Activated gamma-delta T cell (primary cell): Measurements from ENCODE around the gene SKP2.

Experiments used
- DNase-seq: peaks from one replicate; lab custom pipeline; 2025; lab: John Stamatoyannopoulos, UW

SKP2 gene

DNA sequence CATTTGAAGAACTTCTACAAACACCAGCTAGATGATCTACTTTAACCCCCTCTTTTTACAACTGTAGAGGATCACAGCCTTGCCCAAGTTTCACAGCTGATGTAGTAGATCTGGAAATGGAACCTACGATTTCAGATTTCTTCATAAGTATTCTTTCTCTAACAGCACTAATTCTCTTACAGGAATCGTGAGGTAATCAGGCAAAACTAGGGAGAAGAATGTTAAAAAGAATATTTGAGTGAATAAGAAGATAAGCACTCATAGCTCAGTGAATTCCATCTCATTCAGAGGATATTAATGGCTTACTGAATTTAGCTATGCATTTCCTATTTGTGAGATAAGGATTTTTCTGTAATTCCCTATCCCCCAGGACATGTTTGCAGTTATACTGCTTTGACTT lies 47.7 kb downstream of the SKP2 start:
- no peak for DNase-seq

DNA sequence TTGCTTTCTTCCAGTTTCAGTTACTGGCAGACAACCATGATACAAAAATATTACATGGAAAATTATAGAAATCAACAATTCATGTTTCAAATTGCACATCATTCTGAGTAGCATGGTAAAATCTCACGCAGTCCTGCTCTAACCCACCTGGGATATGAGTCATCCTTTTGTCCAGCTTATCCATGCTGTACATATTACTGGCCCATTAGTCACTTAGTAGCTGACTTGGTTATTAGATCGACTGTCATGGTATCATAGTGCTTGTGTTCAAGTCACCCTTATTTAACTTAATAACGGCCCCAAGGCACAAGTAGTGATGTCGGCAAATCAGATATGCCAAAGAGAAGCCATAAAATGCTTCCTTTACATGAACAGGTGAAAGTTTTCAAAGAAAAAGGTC lies 48.6 kb downstream of the SKP2 start:
- DNase-seq, result no peak

DNA sequence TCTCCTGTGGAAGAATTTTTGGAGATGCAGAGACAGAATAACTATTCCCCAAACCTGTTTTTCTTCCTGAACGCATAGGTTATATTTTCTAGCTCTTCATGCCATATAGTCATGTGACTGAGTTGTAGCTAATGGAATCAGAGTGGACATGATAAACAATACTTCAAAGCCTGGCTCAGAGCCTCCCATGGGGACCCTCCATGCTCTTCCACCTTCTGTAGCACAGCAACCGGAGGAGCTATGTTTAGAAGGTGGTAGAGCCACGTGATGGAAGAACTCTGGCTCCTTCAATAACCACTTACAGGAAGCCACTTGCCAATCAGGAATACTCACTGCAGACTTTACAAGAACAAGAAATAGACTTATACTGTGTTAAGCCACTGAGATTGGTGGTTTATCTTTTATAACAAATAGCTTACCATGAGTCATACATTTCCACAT lies 50.6 kb downstream of the SKP2 start:
- DNase-seq, result no peak

DNA sequence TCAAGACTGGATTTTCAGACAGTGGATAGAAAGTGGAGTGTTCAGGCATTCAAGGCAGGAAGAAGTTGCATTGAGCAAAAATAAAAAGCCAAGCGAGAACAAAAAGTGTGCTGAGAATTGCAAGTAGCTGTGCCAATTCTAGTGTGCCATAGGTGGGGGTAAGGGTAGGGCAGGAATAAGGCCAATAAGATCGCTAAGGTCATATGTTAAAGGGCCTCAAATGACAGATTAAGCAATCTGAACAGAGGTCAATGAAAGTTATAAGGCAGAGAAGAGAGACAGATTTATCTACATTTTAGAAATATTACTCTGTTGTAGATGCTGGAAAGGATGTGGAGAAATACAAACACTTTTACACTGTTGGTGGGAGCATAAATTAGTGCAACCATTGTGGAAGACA lies 53.4 kb downstream of the SKP2 start:
- DNase-seq, result no peak

DNA sequence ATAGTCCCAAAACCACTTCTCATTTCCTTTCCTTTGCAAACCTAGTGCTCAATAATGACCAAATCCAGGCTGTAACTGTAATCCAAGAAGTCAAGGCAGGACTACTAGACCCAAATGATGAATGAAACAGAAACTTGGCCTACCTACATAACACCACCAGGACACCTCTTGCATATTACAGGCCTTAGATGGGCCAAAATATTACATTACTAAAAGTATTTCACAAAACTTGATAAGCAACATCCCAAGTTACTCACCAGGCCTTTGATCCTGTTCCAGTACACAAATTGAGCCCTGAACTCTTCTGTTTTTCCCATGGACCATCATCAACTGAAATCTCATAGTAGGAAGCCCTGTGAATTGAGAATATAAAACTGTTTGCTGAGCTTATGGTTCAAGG lies 55.0 kb downstream of the SKP2 start:
- DNase-seq, result no peak

DNA sequence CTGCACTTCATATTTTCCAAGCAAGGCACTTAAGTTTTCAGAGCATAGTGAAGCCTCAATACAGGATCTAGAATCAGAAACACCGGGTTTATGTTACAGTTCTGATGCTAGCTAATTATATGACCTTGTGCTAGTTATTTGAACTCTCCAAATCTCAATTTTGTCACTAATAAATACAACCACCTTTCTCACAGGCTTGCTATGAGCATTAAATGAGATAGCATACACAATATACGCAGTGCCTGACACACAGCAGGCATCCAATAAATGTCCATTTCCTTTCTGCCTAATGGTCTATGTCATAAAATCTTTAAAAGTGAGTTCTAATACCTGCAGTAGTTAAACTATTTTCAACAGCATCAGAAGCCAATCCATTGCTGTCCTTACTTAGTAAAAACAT lies 56.9 kb downstream of the SKP2 start:
- no peak for DNase-seq

DNA sequence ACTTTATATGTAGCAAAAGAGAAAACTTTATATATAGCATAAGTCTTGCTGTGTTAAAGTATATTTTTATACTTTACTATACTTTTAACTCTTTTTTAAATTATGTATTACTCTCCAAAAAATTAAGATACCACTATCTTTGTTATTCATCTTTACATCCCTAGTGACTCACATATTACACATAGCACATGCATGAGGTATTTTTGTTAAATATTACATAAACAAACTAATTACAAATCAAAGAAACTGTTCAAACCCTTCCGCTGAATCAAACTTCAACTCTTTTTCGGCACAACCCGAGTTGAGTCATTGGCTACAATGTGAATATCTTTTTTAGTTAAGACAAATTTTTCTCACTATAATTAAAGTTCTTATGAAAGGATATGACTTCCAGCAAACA lies 57.8 kb downstream of the SKP2 start:
- no peak for DNase-seq

DNA sequence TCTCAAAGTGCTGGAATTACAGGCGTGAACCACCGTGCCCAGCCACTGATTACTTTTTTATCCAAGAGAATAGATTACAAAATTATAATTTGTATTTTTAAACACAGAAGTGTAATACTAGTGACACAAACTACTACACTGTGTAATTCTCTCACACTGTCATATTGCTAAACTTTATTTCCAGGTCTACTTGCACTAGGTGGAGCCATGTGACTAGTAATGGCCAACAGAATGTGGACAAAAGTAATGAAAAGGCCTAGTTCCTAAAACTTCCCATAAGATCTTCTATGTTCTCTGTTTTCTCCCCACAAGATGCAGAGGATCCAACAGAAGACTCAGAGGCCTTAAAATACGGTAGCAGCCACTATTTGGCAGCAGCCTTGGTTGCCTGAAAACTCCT lies 62.5 kb downstream of the SKP2 start:
- DNase-seq, result no peak

DNA sequence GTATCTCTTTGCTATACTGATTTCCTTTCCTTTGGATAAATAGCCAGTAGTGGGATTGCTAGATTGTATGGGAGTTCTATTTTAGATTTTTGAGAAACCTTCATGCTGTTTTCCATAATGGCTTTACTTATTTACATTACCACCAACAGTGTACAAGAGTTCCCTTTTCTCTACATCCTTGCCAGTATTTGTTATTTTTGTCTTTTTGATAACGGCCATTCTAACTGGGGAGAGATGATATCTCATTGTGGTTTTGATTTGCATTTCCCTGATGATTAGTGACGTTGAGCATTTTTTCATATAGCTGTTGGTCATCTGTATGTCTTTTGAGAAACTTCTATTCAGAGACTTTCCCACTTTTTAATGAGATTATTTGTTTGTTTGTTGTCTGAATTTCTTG lies 64.0 kb downstream of the SKP2 start:
- DNase-seq, result no peak

DNA sequence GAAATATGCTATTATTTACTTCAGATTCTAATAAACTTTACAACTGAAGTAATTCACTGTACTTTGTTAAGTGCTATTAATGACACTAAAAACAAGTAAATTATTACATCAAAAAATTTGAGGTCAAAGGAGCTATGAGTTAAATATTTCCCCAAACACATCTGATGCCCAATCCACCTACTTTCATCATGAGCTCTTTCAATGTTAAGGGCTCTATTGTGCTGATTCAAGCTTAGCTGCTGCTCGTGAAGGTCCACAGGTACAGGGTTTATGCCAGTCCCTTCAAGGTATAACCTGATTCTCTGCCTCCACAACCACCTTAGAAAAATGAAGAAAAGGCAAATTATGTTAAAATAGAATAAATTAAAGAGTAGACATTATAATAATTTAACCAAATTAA lies 65.7 kb downstream of the SKP2 start:
- DNase-seq, result no peak

DNA sequence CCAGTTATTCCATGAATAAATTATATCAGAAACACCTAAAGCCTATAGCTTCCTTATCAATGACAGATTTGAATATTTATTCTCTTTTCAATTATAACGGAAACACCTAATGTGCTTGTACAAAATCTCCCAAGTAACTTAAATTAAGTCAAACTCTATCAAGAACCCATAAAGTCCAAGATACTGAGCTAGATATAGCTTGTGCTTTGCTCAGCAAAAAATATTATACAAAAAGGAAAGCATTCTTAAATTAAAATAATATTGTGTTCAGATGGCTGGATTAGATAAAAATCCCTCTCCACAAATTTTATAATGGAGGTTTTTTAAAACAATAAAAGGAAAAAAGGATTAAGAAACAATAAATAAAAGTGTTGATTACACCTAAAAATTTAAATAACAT lies 66.1 kb downstream of the SKP2 start:
- no peak for DNase-seq

DNA sequence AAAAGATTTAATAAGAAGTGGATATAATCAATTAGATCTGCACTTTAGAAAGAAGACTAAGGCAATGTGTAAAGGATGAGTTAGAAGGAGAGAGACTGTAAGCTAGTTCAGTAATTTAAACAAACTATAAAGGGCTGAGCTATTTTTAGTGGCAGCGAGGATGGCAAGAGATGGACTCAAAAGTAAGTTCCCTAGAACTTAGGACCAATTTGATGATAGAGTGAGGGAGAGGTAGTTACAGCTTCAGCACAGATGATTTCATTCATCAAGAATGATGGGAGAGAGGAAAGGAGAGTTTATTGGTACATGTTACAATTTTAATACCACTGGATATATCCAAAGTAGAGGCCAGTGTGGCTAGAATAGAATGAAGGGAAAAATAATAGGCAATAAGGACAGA lies 70.7 kb downstream of the SKP2 start:
- no peak for DNase-seq

DNA sequence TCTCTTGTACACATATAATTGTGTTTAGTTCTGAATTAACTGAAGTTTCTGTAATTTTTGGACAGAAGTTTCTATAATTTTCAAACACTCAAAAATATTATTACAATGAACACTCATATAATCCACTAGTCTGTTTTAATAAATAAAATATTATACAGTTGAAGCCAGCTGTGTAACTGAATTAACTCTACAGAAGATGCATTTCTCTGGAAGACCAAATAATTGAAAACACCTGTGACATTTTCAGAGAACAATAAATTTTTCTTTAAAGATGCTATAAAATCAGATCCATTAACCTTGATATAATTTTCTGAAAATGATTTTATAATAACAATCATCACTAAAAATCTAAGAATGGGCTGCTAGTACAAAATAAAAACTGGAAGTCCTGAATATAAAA lies 75.1 kb downstream of the SKP2 start:
- DNase-seq, result no peak

DNA sequence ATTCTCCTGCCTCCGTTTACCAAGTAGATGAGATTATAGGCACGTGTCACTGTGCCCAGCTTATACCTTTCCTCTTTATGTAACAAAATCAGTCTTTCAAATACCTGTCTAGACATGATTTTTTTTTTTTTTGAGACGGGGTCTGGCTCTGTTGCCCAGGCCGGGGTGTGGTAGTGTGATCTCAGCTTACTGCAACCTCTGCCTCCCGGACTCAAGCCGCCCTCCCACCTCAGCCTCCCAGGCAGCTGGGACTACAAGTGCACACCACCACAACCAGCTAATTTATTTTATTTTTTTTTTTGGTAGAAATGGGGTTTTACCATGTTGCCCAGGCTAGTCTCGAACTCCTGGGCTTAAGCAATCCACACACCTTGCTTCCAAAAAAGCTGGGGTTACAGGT lies 76.6 kb downstream of the SKP2 start:
- no peak for DNase-seq

DNA sequence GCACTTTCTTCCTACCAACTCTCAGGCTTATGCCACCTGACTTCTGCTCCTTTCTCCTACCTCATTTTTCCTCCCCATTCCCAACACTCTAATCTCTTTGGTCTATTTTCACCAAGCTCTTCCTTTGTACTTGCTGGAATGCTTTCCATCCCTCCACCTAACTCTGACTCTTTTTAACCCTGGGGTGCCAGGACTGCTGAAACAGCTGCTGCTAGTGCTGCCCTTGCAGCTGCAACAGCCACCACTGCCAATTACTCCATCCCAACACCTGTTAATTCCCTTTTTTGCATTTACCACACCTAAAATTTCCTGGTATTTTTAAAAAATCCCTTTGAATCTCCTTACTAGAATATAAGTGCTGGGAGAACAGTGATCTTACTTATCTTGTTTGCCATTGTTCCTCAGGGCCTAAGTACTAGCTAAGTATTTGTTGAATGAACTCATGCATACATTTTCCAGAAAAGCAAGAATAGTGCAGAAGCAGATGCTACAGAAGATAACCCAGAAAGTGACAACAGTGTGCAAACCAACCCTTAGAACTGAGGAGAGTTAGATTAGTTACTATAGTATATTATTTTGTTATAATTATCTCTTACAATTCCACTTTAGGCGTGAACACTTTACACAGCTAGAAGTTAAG lies 78.4 kb downstream of the SKP2 start:
- DNase-seq, result no peak

DNA sequence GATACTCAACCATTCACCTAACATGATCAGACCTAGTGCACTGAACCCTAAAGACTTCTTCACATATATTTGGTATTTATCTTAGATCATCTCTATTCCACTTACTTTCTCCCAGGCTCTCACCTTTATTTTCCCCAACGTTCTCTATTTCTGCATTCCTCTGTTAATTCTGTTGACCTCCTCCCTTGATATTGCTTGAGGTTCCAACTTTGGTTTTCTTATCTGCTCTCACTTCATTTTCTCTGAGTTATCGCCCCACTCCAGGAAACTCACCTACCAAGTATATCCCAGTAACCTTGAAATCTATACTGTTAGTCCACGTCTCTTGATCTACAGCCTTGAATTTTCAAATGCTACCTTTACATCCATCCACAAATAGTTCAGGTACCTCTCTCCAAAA lies 80.6 kb downstream of the SKP2 start:
- no peak for DNase-seq
